GM19025 (cell line): ENCODE measurements around the gene NFIC.
"Not testable (repeated sequence)": the region's sequence is repeated elsewhere in the genome, so short reads cannot be mapped to it uniquely, and the experiment has no call there.

Experiments used
- ATAC-seq: cut with Tn5 transposase; IDR thresholded peaks from one replicate; pipeline ENCODE4 v1.9.1; 2021; ENCODE audit warnings: mild to moderate bottlenecking, low read depth, moderate library complexity; ENCODE audit not compliant: unreplicated experiment

The NFIC gene

DNA sequence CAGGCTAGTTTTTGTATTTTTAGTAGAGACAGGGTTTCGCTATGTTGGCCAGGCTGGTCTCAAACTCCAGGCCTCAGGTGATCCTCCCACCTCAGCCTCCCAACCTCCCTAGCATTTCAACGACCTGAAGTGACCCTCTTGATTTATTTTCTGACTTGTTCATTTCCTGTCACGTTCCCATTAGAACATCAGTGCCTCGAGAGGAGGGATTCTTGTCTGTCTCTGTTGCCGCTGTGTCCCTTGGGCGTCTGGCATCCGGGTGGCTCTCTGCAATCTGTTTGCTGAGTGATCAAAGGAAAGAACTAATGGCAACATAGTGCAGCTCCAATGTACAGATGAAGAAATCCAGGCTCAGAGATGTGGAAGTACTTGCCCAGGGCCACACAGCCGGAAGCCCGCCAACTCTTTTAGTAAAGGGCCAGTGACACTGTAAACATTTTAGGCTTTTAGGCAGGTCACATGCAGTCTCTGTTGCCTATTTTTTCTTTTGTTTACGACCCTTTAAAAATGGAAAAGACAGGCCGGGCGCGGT lies 47.5 kb downstream of the NFIC start:
- no peak for ATAC-seq

DNA sequence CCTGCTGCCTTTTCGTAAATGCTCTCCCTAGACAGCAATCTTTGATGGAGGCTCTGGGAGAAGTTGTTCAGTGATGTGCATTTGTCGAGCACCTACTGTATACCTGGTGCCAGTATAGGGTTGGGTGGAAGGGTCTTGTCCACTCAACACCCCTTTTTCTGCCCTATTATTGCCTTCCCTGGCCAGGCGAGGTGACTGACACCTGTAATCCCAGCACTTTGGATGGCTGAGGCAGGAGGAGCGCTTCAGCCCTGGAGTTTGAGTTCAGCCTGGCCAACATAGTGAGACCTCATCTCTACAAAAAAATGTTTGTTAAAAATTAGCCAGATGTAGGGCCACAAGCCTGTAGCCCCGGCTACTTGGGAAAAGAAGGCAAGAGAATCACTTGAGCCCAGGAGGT lies 49.3 kb downstream of the NFIC start:
- no peak for ATAC-seq

- no peak for ATAC-seq
Measured at GRCh38 chr19:3420244-3420755, 53.9 kb downstream of the NFIC start.

DNA sequence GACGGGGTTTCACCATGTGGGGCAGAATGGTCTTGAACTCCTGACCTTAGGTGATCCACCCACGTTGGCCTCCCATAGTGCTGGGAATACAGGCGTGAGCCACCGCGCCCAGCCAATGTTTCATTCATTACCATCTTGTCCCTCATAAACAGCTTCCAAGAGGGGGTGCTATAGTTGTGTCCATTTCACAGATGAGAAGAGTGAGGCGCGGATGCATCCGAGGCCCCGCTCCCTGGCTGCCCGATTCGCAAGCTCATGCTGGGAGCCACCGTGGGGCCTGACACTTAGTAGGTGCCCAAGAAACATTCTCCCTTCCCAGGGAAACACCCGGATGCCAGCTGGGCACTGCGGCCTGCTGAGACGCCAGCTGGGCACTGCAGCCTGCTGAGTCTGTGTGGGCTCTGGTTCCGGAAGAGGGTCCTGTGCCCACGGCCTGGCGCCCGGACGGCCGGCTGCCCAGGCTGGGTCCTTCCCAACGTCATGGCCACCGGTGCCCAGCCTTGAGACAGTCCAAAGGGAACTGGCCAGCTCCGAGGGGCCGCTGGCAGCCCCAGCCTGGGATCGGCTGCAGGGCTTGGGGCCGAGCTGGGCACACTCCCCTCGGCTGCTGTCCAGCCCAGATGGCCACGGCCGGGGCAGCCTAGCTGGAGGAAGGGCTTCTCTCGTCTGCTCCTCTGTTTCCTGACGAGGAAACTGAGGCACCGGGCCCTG lies 54.7 kb downstream of the NFIC start:
- ATAC-seq: no peak

GRCh38 chr19:3421656-3422055 lies 55.3 kb downstream of the NFIC start:
- ATAC-seq: not testable (repeated sequence)

- no peak for ATAC-seq
Measured at GRCh38 chr19:3423183-3423829, 56.9 kb downstream of the NFIC start.

- ATAC-seq: no peak
Measured at GRCh38 chr19:3426433-3426832, 60.0 kb downstream of the NFIC start.

DNA sequence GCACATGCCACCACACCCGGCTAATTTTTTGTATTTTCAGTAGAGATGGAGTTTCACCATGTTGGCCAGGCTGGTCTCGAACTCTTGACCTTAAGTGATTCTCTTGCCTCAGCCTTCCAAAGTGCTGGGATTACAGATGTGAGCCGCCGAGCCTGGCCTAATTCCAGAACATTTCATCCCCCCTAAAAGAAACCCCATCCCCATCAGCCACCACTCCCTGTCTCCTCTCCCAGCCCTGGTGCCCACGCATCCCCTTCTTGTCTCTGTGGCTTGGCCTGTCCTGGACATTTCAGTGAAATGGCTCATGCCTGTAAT lies 63.9 kb downstream of the NFIC start:
- not testable (repeated sequence) for ATAC-seq

- no peak for ATAC-seq
Measured at GRCh38 chr19:3431760-3432397, 65.5 kb downstream of the NFIC start.

GRCh38 chr19:3433313-3433712 lies 66.9 kb downstream of the NFIC start:
- no peak for ATAC-seq

DNA sequence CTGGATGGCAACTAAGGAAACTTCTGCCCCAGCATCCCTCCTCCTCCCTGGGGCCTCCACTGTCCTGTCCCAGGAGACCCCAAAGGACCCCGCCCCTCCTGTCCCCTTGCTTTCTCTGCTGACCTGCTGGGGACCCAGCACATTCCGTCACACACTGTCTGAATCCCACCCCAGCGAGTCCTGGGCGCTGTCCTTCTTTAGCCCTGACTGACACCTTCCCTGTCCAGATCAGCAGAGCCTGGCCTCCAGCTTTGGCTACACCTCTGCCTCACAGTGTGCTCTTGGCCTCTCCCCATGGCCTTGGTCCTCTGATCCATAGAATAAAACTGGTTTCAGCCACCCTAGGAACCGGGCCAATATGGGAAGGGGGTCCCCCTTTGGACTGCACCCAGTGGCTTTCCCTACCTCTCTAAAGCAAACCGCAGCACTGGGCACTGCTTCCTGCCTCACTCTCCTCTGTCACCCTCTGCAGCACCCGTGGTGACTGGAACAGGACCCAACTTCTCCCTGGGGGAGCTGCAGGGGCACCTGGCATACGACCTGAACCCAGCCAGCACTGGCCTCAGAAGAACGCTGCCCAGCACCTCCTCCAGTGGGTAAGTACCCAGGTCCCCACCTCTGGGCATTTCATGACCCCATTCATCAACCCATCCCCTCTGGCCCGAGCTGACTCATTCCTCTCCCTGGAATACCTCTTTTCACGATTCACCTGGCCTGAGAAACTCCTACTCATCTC lies 67.6 kb downstream of the NFIC start:
- no peak for ATAC-seq

DNA sequence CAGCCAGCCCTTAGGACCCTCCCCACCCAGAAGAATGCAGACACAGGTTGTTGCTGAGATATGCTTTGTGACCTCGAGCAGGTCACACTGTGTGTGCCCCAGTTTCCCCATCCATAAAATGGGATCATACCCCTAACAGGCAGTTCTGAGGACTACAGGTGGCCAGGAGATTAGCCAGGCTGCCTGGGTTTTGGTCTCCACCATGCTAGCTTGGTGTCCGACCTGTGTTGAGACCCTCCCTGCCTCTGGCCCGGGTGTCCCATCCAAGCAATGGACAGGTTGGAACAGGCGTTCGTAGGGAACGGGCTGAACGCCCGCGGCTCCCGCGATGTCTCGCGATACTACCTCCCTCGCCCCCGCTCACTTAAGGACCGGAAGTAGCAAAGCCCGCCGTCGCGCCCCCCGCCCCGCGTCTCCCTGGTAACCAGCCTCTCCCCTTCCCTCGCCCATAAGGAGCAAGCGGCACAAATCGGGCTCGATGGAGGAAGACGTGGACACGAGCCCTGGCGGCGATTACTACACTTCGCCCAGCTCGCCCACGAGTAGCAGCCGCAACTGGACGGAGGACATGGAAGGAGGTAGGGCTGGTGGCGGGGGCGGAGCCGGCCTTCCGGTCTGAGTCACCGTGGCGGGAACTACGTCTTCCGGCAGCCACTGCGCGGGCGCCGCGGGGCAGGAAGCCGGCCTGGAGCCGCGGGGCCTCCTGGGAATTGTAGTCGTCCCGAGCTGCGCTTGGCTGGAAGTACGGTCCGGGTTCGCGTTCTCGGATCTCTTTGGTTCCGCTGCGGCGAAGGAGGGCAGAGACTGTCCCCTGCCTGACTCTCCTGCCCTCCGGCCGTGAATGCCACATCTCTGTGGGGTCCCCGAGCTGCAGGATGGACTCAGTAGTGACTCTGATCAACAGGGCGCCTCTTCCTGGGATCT lies 68.5 kb downstream of the NFIC start:
- peak; percentile 93 for ATAC-seq

GRCh38 chr19:3440082-3440481 lies 73.7 kb downstream of the NFIC start:
- no peak for ATAC-seq

- ATAC-seq: no peak
Measured at GRCh38 chr19:3441089-3441985, 75.0 kb downstream of the NFIC start.

DNA sequence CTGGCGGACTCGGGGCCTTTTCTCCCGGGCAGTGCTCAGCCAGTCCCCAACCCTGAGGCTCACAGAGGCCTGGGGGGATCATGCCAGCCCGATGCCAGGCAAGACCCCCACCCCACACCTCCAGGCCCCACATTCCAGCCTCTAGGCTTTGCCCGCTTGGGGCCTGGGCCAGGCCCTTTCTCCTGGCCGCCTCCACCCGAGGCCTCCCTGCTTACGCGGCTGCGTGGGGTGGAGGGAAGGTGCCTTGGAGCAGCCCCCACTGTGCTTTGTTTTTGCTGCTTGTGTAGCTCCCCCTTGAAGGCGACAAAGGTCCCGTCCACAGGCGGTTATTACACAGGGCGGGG lies 75.6 kb downstream of the NFIC start:
- ATAC-seq: no peak

GRCh38 chr19:3442487-3443071 lies 76.2 kb downstream of the NFIC start:
- no peak for ATAC-seq

DNA sequence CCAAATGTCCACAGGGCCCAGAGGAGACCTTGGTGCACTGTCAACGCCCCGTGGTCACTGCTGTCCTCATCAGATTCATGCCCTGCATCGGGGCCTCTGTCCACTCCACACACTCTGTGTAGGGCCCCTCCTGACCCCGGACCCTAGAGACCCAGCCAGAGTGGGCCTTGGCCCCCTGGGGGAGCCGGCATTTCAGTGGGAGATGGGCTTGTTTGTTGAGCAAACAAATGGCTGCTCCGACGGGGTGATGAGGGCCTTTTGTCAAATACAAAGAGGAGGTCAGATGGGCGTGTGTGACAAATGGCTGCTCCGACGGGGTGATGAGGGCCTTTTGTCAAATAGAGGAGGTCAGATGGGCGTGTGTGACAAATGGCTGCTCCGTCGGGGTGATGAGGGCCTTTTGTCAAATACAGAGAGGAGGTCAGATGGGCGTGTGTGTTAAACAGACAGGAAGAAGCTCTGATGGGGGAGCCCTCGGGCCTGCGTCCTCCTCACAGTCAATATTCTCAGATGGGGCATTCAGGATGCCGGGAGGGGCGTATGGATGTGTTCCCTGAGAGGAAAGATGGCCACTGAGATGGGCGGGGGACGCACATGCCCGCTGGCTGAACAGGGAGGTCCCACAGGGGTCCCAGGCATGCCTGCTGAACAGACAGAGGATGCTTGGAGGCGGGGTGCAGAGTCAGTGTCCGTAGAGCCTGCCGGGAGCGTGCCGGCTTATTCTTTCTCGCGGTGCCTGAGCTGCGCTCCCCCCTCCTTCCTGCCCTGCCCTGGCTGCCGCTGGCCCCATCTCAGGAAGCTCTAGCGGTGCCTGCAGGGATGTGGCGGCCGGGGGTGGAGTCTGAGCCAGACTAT lies 77.7 kb downstream of the NFIC start:
- ATAC-seq: no peak
